Activated CD8-positive, alpha-beta memory T cell treated with anti-CD3 and anti-CD28 coated beads, Interleukin-2, amount 50 U/mL, for 24 hours (primary cell): ENCODE measurements around the gene ROBO1.
"Not testable (repeated sequence)": the region's sequence is repeated elsewhere in the genome, so short reads cannot be mapped to it uniquely, and the experiment has no call there.

Source experiments
- DNase-seq: peaks from one replicate; pipeline ENCODE4 v3.0.0-alpha.2; 2020; ENCODE audit errors: extremely low read depth

The ROBO1 gene

DNA sequence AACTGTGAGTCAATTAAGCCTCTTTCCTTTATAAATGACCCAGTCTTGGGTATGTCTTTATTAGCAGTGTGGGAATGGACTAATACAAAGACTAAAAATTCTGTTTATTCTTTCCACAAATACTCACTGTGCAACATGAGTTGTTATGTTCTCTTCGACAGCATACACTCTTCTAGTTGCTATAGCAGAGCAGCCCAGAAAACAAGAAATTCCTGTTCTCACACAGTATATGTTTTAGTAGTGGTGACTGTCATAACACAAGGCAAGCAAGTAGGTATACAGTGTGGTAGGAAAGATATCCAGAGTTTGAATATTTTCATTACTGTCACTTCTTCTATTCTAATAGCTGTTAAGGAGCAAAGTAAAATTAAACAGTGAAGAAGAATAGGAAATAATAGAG lies 453.3 kb downstream of the ROBO1 start:
- no peak for DNase-seq

DNA sequence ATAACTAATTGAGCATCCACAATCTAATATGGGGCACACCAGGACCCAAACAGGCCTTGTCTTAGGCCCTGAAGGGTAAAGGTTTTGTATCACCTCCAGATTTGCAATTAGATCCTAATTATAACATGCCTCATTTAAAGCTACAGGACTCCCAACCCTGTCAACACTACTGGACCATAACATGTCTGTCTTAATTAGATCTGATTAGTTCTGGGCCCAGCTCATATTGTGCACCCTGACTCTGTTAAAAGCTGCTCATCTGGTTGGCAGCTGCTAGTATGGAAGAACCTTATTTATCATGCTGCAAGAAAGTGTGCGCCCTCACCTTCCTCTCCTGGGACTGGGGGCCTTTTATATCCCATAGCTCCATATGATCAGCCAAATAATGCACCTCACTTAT lies 457.8 kb downstream of the ROBO1 start:
- no peak for DNase-seq

- DNase-seq, result no peak
These were observed 460.7 kb downstream of the ROBO1 start for GRCh38 chr3:79306934-79307570.

- DNase-seq, result not testable (repeated sequence)
These were observed 467.7 kb downstream of the ROBO1 start for GRCh38 chr3:79299949-79300635.

- DNase-seq, result no peak
These were observed 470.4 kb downstream of the ROBO1 start for GRCh38 chr3:79297245-79297960.

DNA sequence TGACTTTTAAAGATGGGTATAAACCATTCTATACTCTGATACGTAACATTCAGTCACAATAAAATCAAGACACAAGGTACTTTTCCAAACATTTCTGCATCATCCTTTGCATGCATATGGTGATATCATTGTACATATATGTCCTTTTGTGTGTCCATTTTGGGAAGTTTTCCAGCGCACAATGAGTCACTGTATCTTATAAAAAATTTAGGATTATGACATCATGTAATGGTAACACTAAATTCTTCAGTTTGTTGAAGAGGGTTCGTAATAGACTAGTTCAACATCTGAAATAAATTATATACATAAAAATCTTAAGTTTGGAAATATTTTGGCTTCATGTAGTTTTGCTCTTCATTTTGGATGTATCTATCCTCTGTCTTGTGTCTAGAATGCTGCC lies 480.9 kb downstream of the ROBO1 start:
- DNase-seq, result no peak

GRCh38 chr3:79285871-79286270 lies 481.9 kb downstream of the ROBO1 start:
- no peak for DNase-seq

GRCh38 chr3:79285380-79285779 lies 482.4 kb downstream of the ROBO1 start:
- no peak for DNase-seq

- no peak for DNase-seq
These were observed 483.0 kb downstream of the ROBO1 start for GRCh38 chr3:79284781-79285180.

DNA sequence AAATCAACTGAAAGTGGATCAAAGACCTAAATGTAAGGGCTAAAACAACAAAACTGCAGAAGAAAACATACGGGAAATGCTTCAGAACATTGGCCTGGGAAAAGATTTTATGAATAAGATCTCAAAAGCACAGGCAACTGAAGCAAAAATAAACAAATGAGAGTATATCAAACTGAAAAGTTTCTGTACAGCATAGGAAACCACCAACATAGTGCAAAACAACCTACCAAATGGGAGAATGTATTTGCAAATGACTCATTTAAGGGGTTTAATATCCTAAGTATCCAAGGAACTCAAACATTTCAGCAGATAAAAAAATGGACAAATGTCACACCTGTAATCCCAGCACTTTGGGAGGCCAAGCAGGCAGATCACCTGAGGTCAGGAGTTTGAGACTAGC lies 489.1 kb downstream of the ROBO1 start:
- DNase-seq, result no peak

DNA sequence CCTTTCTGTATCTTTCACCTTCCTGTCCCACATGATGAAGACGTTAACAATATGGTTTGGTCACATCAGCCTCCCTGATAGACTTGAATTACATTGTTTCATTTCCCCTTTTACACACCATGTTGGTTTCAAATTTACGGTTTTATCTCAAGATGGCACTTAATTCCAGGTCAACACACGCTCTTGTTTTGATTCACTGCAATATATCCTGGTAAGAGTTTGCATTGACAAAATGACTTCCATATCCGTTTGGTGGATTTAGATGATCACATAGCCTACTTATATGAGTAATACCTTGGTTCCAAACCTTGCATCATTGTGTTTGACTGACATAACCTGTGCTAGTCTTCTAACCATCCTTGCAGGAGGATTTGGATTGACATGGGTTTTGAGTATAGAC lies 499.4 kb downstream of the ROBO1 start:
- DNase-seq, result no peak

GRCh38 chr3:79264892-79265291 lies 502.9 kb downstream of the ROBO1 start:
- no peak for DNase-seq

GRCh38 chr3:79263423-79263822 lies 504.4 kb downstream of the ROBO1 start:
- DNase-seq, result no peak

GRCh38 chr3:79258479-79258878 lies 509.3 kb downstream of the ROBO1 start:
- DNase-seq, result no peak

DNA sequence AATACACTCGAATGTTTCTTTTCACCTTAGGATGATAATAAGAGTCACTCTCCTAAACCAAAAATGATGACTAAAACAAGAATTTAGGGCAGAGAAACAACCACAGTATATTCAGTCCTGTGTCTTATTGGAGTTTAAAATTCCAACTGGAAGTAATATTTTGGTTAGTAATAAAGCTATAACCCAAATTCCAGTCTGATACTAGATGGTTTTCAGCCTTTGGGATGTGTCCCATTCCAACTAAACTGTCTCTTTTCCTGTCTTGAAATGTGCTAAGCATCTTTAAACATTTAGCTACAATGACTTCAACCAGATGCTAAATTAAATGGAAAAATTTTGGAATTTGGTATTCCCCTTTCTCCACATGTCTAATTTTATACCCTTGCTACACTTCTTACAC lies 510.0 kb downstream of the ROBO1 start:
- DNase-seq, result no peak

GRCh38 chr3:79255702-79256101 lies 512.1 kb downstream of the ROBO1 start:
- DNase-seq, result no peak

DNA sequence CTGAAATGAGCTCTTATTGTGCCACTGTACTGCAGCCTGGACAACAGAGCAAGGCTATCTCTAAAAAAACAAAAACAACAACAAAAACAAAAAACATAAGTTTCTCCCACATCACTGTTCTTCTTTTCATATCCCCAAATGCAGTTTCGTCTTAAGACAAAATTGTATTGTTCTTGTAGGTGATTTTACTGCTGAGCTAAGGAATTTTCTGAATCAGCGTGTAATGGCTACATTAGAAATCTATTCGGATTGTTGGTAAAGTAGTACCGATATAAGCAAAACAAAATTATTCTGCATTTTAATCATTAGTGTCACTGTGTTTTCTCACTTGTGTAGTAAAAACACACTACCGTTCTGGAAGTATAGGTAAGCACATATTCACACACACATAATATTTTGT lies 512.5 kb downstream of the ROBO1 start:
- DNase-seq, result no peak

- DNase-seq, result no peak
These were observed 514.1 kb downstream of the ROBO1 start for GRCh38 chr3:79253704-79254103.

- no peak for DNase-seq
These were observed 514.5 kb downstream of the ROBO1 start for GRCh38 chr3:79253271-79253670.

DNA sequence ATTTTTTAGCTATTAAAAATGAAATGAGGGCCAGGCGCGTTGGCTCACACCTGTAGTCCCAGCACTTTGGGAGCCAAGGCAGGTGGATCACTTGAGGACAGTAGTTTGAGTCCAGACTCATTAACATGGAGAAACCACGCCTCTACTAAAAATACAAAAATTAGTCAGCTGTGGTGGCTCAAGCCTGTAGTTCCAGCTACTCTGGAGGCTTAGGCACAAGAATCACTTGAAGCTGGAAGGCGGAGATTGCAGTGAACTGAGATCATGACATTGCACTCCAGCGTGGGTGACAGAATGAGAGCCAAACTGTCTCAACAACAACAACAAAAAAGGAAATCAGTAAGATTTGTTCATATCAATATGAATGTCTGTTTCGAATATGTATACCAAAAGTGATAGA lies 517.1 kb downstream of the ROBO1 start:
- no peak for DNase-seq

DNA sequence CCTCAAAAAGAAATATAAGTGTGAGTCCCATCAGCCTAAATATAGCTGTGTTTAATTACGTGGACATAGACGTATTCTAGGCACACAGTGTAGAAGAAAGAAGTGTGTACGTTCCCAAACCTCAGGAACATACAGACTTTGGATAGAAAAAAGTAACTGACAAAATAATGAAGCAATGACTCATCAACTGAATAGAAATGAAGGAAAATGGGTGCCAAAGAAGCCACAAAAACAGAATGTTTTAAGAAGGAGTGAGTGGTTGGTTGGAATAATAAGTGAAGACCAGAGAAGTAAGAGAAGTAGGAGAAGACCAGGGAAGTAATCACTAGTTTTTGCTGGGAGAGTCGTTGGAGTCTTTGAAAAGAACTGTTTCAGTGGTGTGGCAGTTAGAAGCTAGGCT lies 518.1 kb downstream of the ROBO1 start:
- DNase-seq, result no peak

GRCh38 chr3:79247725-79248043 lies 520.1 kb downstream of the ROBO1 start:
- no peak for DNase-seq
